NCI-H82 (cell line): Measurements from ENCODE around the gene PTGER1.
"Not testable (repeated sequence)": the region's sequence is repeated elsewhere in the genome, so short reads cannot be mapped to it uniquely, and the experiment has no call there.

Source experiments
- DNase-seq: peaks from one replicate; lab custom pipeline; 2025; lab: John Stamatoyannopoulos, UW

The PTGER1 gene

GRCh38 chr19:14473978-14474578 is 1.1 kb downstream of the PTGER1 start:
- no peak for DNase-seq

DNA sequence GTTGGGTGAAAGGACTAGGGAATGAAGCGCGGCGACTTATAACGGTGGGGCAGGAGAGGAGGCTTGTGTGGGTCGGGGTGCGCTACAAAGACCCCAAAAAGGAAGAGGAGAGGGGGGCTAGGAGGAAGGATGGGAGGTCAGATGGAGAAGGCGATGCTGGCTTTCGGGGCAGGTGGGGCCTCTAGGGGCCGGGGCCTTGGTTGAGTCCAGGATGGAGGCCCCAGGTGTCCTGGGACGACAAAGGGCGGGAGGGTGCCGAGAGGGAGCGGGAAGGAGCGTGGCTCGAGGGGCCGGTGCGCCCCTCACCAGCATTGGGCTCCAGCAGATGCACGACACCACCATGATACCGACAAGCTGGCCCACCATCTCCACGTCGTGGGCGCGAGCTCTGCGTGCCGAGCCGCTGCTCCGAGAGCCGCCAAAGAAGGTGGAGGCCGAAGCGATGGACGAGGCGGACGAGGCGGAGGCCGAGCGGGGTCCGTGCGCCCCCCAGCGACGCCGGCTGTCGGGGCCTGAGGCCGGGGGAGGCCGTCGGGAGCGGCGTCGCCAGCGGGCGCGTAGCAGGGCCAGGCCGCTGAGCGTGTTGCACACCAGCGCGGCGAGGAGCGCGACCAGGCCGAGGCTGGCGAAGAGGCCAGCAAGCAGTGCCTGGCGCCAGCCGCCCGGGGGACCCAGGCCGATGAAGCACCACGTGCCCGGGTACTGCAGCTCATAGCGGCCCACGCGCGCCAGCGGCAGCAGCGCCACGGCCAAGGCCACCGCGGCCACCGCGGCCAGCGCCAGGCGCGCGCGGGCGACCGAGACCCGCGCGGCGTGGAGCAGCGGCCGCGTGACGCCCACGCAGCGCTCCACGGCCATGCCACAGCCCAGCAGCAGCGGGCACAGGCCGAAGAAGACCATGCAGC is 1.8 kb downstream of the PTGER1 start:
- no peak for DNase-seq

DNA sequence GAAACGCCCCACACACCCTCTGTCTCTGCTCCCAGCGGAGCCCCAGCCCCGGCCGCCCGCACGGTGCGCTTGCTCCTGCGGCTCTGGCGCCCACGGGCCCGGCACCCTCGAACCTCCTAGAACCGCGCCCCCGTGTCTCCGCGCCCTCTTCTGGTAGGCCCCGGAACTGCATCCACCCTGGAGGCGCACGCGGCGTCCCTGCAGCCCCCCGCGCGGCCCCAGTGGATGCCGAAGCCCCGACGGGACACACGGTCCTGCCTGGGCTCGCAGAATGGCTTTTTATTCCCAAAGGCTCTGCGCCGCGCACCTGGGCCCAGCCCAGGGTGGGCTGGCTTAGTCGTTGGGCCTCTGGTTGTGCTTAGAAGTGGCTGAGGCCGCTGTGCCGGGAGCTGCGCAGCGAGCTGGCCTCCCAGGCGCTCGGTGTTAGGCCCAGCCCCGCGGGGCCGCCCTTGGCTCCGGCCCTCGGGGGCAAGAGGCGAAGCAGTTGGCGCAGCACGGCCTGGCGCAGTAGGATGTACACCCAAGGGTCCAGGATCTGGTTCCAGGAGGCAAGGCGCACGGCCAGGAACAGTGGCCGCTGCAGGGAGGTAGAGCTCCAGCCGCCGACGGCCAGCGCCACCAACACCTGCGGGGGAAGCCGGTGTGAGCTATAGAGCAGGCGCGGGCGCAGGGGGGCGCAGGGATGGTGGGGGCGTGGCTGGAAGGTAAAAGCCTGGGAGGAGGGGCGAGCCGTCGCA is 2.8 kb downstream of the PTGER1 start:
- peak; percentile 84 for DNase-seq

- no peak for DNase-seq
Observed at GRCh38 chr19:14471436-14472187, 3.5 kb downstream of the PTGER1 start.

DNA sequence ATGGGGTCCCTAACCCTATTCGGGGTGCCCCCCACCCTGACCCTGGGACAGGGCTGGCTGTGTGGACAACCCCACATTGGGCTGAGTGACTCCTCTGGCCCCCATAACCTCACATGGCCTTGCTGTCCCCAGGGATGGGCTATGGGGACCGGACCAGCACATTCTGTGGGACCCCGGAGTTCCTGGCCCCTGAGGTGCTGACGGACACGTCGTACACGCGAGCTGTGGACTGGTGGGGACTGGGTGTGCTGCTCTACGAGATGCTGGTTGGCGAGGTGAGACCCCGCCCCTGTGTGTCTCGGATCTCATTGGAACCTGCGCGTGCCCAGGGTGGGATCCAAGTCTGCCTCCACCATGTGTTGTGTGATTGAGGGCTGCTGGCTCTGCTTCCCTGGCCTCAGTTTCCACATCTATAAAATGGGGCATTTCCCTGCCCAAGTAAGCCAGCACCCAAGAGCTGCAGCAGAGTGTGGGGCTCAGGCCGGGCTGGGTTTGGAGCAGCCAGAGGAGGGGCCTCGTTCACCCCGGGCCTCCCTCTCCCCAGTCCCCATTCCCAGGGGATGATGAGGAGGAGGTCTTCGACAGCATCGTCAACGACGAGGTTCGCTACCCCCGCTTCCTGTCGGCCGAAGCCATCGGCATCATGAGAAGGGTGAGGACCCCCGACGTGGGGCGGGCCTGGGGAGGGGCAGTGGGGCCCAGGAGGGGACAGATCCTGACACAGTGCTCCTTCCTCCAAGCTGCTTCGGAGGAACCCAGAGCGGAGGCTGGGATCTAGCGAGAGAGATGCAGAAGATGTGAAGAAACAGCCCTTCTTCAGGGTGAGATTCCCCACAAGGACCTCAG is 4.9 kb downstream of the PTGER1 start:
- DNase-seq, result no peak

DNA sequence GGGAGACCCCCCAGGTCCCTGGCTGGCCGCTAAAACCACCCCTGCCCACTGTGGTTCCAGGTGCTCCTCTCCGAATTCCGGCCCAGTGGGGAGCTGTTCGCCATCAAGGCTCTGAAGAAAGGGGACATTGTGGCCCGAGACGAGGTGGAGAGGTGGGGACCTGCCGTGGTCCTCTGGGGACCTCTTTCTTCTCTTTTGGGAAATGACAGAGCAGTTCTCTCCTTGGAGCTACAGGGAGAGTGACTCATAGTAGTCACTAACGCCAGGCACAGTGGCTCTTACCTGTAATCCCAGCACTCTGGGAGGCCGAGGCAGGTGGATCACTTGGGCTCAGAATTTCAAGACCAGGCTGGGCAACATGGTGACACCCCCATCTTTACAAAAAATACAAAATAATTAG is 7.3 kb downstream of the PTGER1 start:
- no peak for DNase-seq

DNA sequence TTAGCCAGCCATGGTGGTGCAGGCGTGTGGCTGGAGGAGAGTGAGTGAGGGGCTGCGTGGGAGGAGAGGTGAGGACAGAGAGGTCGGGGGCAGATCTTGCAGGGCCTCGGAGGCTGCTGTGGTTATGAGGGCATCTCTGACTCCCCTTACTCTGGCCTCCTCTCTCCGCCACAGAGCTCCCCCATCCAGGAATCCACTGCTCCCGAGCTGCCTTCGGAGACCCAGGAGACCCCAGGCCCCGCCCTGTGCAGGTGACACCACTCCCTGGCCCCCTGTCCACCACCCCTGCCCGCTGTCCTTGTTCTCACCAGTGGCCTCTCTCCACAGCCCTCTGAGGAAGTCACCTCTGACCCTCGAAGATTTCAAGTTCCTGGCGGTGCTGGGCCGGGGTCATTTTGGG is 7.8 kb downstream of the PTGER1 start:
- no peak for DNase-seq

- no peak for DNase-seq
Observed at GRCh38 chr19:14463747-14464146, 11.4 kb downstream of the PTGER1 start.

- DNase-seq, result not testable (repeated sequence)
Observed at GRCh38 chr19:14462401-14462800, 12.8 kb downstream of the PTGER1 start.

GRCh38 chr19:14460935-14461334 is 14.2 kb downstream of the PTGER1 start:
- DNase-seq, result no peak

- no peak for DNase-seq
Observed at GRCh38 chr19:14459703-14460102, 15.5 kb downstream of the PTGER1 start.

- DNase-seq, result not testable (repeated sequence)
Observed at GRCh38 chr19:14452303-14452702, 22.9 kb downstream of the PTGER1 start.

DNA sequence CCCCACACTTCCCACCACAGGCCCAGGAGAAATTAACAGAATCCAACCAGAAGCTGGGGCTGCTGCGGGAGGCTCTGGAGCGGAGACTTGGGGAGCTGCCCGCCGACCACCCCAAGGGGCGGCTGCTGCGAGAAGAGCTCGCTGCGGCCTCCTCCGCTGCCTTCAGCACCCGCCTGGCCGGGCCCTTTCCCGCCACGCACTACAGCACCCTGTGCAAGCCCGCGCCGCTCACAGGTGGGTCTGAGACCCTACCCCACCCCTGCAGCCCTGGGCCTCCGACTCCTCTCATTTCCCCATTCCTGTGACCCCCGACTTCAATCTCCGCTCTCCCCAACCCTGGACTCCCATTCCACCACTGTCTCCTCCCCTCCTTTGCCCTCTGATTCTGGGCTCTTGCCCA is 24.3 kb downstream of the PTGER1 start:
- no peak for DNase-seq

DNA sequence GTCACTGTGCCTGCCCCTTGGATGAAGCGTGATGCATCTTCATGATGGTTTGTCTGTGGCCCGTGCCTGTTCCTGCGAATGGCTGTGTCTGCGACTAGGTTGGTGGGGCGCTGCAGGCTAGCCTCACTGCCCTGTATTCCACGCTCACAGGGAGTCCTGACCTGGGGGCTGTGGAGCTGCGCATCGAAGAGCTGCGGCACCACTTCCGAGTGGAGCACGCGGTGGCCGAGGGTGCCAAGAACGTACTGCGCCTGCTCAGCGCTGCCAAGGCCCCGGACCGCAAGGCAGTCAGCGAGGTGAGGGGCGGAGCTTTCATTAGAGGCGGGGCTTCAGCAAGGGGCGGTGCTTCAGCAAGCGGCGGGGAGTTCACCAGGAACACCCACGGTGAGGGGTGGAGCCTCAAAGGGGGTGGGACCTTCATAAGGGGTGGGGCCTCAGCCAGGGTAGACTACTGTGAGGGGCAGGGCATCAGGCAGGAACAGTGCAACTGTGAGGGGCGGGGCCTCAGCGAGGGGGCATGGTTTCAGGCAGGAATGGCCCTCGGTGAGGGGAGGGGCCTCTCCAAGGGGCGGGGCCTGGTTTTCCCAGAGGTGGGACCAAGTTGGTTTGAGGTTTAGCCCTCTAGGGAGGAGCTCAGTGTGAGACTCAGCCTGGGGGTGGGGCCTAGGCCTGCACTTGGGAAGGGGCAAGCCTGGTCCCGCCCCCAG is 24.8 kb downstream of the PTGER1 start:
- DNase-seq, result peak; percentile 88

- no peak for DNase-seq
Observed at GRCh38 chr19:14449321-14449720, 25.8 kb downstream of the PTGER1 start.

- DNase-seq, result no peak
Observed at GRCh38 chr19:14446336-14447036, 28.7 kb downstream of the PTGER1 start.

DNA sequence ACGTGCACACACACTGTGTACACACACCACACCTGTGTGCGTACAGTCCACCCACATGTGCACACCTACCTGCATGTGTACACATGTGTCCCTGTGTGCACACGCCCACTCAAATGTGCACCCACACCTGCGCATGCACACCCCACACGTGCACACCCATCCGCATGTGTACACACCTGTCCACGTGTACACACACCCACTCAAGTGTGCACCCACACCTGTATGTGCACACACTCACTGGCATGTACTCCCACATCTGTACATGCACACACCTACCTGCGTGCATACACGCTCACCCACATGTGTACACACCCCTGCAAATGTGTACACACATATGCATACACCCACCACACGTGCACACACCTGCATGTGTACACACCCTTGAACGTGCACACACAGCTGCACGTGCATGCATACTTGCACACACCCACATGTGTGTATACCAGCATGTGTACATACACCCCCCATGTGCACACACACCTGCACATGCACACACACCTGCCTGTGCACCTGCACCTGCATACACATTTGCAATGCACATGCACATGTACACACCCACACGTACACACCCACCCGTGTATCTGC is 31.4 kb downstream of the PTGER1 start:
- no peak for DNase-seq

- no peak for DNase-seq
Observed at GRCh38 chr19:14442891-14443631, 32.1 kb downstream of the PTGER1 start.
